PC-3 (cell line): Measurements from ENCODE around the gene INVS. TPM values are rescaled to one million over a fixed set of nuclear protein-coding genes. Genes with fewer than 3 reads are reported as not detected.

Source experiments
- ATAC-seq: fragments of 200-7000 bp; cut with Tn5 transposase; 2 replicates; pipeline ENCODE4 v1.9.1; 2020; ENCODE audit warnings: mild to moderate bottlenecking, moderate library complexity
- BruUV-seq: library from RNA; stranded (reverse); fragments of 400-500 nt; replicated peaks from 2 replicates; lab custom pipeline; 2021; lab: Mats Ljungman, UMichigan
- CTCF ChIA-PET: fragments of 300-600 bp; sonication (Branson Sonifier 250); formaldehyde crosslinking; loops from one replicate; lab custom pipeline; 2022; ENCODE audit warnings: antibody characterized with exemption; lab: Charles Lee
- POLR2A ChIA-PET: fragments of 300-600 bp; sonication (Branson Sonifier 250); formaldehyde crosslinking; loops from one replicate; lab custom pipeline; 2022; ENCODE audit warnings: antibody characterized with exemption; ENCODE audit not compliant: unreplicated experiment; lab: Charles Lee
- DNase-seq: peaks from one replicate; pipeline ENCODE4 v3.0.0-alpha.2; 2015
- H2AFZ ChIP-seq: fragments of 300-600 bp; sonication (generic); 2 replicates; pipeline ENCODE4 v1.6.0; 2016; ENCODE audit warnings: antibody characterized with exemption, low read length
- H3F3A ChIP-seq: fragments of 300-600 bp; sonication (generic); one replicate; pipeline ENCODE4 v1.6.0; 2017; ENCODE audit warnings: antibody characterized with exemption, low read length, control low read depth, mild to moderate bottlenecking; ENCODE audit not compliant: unreplicated experiment
- H3K27ac ChIP-seq: fragments of 300-600 bp; sonication (generic); 2 replicates; pipeline ENCODE4 v1.5.1; 2016; ENCODE audit warnings: mild to moderate bottlenecking, low read length
- H3K27me3 ChIP-seq: fragments of 300-600 bp; sonication (generic); 2 replicates; pipeline ENCODE4 v1.6.1; 2016; ENCODE audit warnings: low read length, mixed read lengths
- H3K36me3 ChIP-seq: fragments of 300-600 bp; sonication (generic); 2 replicates; pipeline ENCODE4 v1.6.1; 2016; ENCODE audit warnings: low read depth, mixed run types, low read length, mixed read lengths
- H3K4me1 ChIP-seq: fragments of 300-600 bp; sonication (generic); 2 replicates; pipeline ENCODE4 v1.5.1; 2016; ENCODE audit warnings: low read length; ENCODE audit not compliant: insufficient read depth
- H3K4me2 ChIP-seq: fragments of 300-600 bp; sonication (generic); 2 replicates; pipeline ENCODE4 v1.6.0; 2016; ENCODE audit warnings: low read length
- H3K4me3 ChIP-seq: fragments of 300-600 bp; sonication (generic); 2 replicates; pipeline ENCODE4 v1.5.1; 2016; ENCODE audit warnings: mild to moderate bottlenecking, low read length, mixed read lengths
- H3K79me2 ChIP-seq: fragments of 300-600 bp; sonication (generic); 2 replicates; pipeline ENCODE4 v1.6.1; 2017; ENCODE audit warnings: low read length, mixed read lengths
- H3K9ac ChIP-seq: fragments of 300-600 bp; sonication (generic); 2 replicates; pipeline ENCODE4 v1.6.0; 2016; ENCODE audit warnings: mild to moderate bottlenecking, low read length
- H3K9me2 ChIP-seq: fragments of 300-600 bp; sonication (generic); replicated peaks from 2 replicates; pipeline ENCODE4 v1.6.1; 2016; ENCODE audit warnings: mixed run types, low read length, mixed read lengths
- H3K9me3 ChIP-seq: fragments of 300-600 bp; sonication (generic); 2 replicates; pipeline ENCODE4 v1.6.1; 2016; ENCODE audit warnings: low read length, mixed read lengths
- H4K20me1 ChIP-seq: fragments of 300-600 bp; sonication (generic); 2 replicates; pipeline ENCODE4 v1.6.1; 2016; ENCODE audit warnings: low read length, mixed read lengths
- CTCF ChIP-seq: fragments of 300-600 bp; sonication (generic); conservative IDR thresholded peaks from 2 replicates; pipeline ENCODE4 v1.5.1; 2017; ENCODE audit warnings: antibody characterized with exemption, low read depth, mild to moderate bottlenecking, low read length
- EZH2 ChIP-seq: fragments of 300-600 bp; sonication (generic); IDR thresholded peaks from one replicate; pipeline ENCODE4 v1.6.1; 2017; ENCODE audit warnings: antibody characterized with exemption, mild to moderate bottlenecking, low read length; ENCODE audit not compliant: unreplicated experiment
- EZH2phosphoT487 ChIP-seq: fragments of 300-600 bp; sonication (generic); IDR thresholded peaks from 2 replicates; pipeline ENCODE4 v1.6.1; 2018; ENCODE audit warnings: mild to moderate bottlenecking, antibody characterized with exemption, low read length, borderline replicate concordance
- intact Hi-C: fragments of 100-400 bp; cut with micrococcal nuclease; formaldehyde crosslinking; loops from 2 replicates; pipeline ENCODE4 v1.9.0; 2023
- total RNA-seq: library from RNA; depleted of rRNA; stranded (reverse); fragments of >200 nt; gene quantifications from 2 replicates; pipeline ENCODE4 v1.2.3, GENCODE V29; 2014

The INVS gene
- total RNA-seq, 1 experiment from 2014 or later = 8.9 TPM

DNA sequence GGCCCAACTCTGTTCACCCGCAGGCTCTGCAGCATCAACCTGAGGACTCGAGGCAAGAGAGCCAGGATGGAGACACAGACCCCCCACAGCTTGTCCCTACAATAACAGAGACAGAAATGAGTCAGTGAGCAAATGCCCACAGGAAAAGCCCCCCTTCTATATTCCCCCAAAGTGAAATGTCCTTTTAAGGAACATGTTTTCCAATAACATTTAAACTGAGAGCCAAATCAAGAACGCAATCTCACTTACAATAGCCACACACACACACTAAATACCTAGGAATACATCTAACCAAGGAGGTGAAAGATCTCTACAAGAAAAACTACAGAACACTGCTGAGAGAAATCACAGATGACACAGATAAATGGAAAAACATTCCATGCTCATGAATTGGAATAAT, 204.7 kb downstream of the INVS start:
- no peaks in the 10 kb centered on the region for H3K9me2 ChIP-seq
- DNase-seq (no peak), ATAC-seq (no peak)
- no peaks in the 10 kb centered on the region for H4K20me1 ChIP-seq
- no peaks in the 10 kb centered on the region for H3K27me3 ChIP-seq
- CTCF ChIA-PET = no interaction called here
- H3K27ac ChIP-seq = no peak overlapping the region
- BruUV-seq = no TSS peak
- POLR2A ChIA-PET = no interaction called here
- H3K36me3 ChIP-seq = peaks cover 34% of the 10 kb centered on the region
- H3K9me3 ChIP-seq = no peaks in the 10 kb centered on the region
- no peak overlapping the region for H3K4me2 ChIP-seq
- TF ChIP-seq EZH2 (no peak), CTCF (no peak), EZH2phosphoT487 (no peak)
- no peak overlapping the region for H3K4me3 ChIP-seq
- H3K9ac ChIP-seq = no peak overlapping the region
- no peaks in the 10 kb centered on the region for H3K4me1 ChIP-seq
- no peak overlapping the region for H2AFZ ChIP-seq
- no peaks in the 10 kb centered on the region for H3K79me2 ChIP-seq
- intact Hi-C loops = no loop called here
- H3F3A ChIP-seq = no peaks in the 10 kb centered on the region

DNA sequence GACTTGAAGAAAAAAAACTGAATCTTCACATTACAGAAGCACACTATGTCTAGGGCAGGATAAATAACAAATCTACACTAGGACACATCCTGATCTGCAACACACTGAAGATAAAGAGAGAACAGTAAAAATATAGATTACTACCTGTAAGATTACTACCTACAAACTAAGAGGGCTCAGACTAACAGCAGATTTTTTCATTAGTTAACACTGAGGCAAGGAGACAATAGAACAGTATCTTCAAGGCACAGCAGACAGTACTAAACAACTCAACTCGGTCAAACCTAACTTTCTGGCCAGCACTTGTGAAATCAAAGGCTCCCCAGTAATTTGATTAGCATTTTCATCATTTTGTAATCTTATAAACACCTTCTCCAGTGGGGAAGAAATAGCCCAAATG, 207.2 kb downstream of the INVS start:
- Histone ChIP-seq H3K27ac (no peak overlapping the region), H2AFZ (no peak overlapping the region), H3K4me3 (no peak overlapping the region), H3K4me1 (no peaks in the 10 kb centered on the region), H3K4me2 (no peak overlapping the region), H3F3A (no peaks in the 10 kb centered on the region), H3K9me3 (no peaks in the 10 kb centered on the region), H4K20me1 (no peaks in the 10 kb centered on the region), H3K36me3 (peaks cover 36% of the 10 kb centered on the region), H3K9ac (no peak overlapping the region), H3K79me2 (0 out of 2 replicates have a peak, but pooled peaks cover 3% of the 10 kb centered on the region), H3K9me2 (no peaks in the 10 kb centered on the region), H3K27me3 (no peaks in the 10 kb centered on the region)
- ATAC-seq (no peak), DNase-seq (no peak)
- TF ChIP-seq EZH2 = no peak
- no peak for TF ChIP-seq CTCF
- TF ChIP-seq EZH2phosphoT487 = no peak
- intact Hi-C loops = no loop called here
- BruUV-seq = no TSS peak
- POLR2A ChIA-PET = no interaction called here
- CTCF ChIA-PET = no interaction called here

- ChIA-PET POLR2A (no interaction called here), CTCF (no interaction called here)
- Histone ChIP-seq H3K36me3 (peaks cover 32% of the 10 kb centered on the region), H3K79me2 (0 out of 2 replicates have a peak, but pooled peaks cover 4% of the 10 kb centered on the region), H3K4me1 (no peaks in the 10 kb centered on the region), H3K9ac (no peak overlapping the region), H3K27me3 (no peaks in the 10 kb centered on the region), H3K4me3 (no peak overlapping the region), H3F3A (no peaks in the 10 kb centered on the region), H3K9me2 (no peaks in the 10 kb centered on the region), H3K9me3 (no peaks in the 10 kb centered on the region), H4K20me1 (no peaks in the 10 kb centered on the region), H3K4me2 (no peak overlapping the region), H3K27ac (no peak overlapping the region), H2AFZ (no peak overlapping the region)
- TF ChIP-seq EZH2phosphoT487 (no peak), CTCF (no peak)
- DNase-seq (no peak), ATAC-seq (no peak)
- intact Hi-C loops = no loop called here
- BruUV-seq = no TSS peak
These were observed 208.0 kb downstream of the INVS start for GRCh38 chr9:100307080-100307479.
